Activated naive CD4-positive, alpha-beta T cell treated with anti-CD3 and anti-CD28 coated beads, Interleukin-2, amount 50 U/mL, for 24 hours (primary cell): ENCODE measurements around the gene SLC39A11.

ENCODE experiments used
- H3K27ac Mint-ChIP-seq: one replicate; pipeline ENCODE4 v1.8.0; 2021; ENCODE audit warnings: mild to moderate bottlenecking, mixed read lengths
- H3K27me3 Mint-ChIP-seq: one replicate; pipeline ENCODE4 v1.8.0; 2021; ENCODE audit warnings: mixed read lengths
- H3K36me3 Mint-ChIP-seq: one replicate; pipeline ENCODE4 v1.8.0; 2021; ENCODE audit warnings: mixed read lengths
- H3K4me1 Mint-ChIP-seq: one replicate; pipeline ENCODE4 v1.8.0; 2021; ENCODE audit warnings: mixed read lengths
- H3K4me3 Mint-ChIP-seq: one replicate; pipeline ENCODE4 v1.8.0; 2021; ENCODE audit warnings: mild to moderate bottlenecking, mixed read lengths
- H3K9me3 Mint-ChIP-seq: one replicate; pipeline ENCODE4 v1.8.0; 2021; ENCODE audit warnings: mixed read lengths

Gene SLC39A11

GRCh38 chr17:72812823-72813222 is 279.7 kb downstream of the SLC39A11 start:
- no peaks in the 10 kb centered on the region for H3K27me3 Mint-ChIP-seq
- H3K9me3 Mint-ChIP-seq: peaks cover 14% of the 10 kb centered on the region
- H3K4me1 Mint-ChIP-seq: no peaks in the 10 kb centered on the region
- no peak overlapping the region for H3K27ac Mint-ChIP-seq
- H3K36me3 Mint-ChIP-seq: peaks cover 49% of the 10 kb centered on the region
- no peak overlapping the region for H3K4me3 Mint-ChIP-seq

DNA sequence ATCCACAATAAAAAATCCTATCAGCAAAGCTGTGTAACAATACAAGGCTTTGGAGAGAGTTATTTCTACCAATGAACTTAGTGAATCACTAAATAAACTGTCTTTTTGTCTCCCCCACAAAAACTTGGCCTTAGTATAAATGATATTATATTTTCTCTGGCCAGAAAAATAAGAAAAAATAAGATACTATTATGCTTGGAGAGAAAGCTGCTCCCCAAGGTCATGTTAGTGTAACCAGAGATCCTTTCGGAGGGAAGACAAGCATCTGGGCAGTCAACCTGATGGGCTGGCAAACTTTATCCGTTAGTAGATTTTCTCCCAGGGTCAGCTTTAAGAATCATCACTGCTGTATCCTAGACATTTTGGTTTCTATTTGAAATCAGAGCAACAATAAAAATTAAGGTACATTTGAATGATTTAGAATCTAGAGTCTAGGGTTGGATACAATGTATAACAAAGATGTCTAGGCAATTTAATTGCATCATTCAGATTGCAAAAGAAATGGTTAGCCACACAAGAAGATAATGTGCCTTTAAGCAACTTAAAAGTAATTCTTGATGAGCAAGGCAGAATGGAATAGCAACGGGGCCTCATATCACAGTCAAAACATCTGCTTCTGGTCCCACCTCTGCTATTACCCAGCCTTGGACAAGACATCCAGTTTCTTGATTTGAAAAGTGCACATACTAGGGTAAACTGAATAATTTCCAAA is 280.4 kb downstream of the SLC39A11 start:
- no peaks in the 10 kb centered on the region for H3K4me1 Mint-ChIP-seq
- H3K27ac Mint-ChIP-seq: no peak overlapping the region
- peaks cover 14% of the 10 kb centered on the region for H3K9me3 Mint-ChIP-seq
- no peaks in the 10 kb centered on the region for H3K27me3 Mint-ChIP-seq
- peaks cover 46% of the 10 kb centered on the region for H3K36me3 Mint-ChIP-seq
- H3K4me3 Mint-ChIP-seq: no peak overlapping the region

DNA sequence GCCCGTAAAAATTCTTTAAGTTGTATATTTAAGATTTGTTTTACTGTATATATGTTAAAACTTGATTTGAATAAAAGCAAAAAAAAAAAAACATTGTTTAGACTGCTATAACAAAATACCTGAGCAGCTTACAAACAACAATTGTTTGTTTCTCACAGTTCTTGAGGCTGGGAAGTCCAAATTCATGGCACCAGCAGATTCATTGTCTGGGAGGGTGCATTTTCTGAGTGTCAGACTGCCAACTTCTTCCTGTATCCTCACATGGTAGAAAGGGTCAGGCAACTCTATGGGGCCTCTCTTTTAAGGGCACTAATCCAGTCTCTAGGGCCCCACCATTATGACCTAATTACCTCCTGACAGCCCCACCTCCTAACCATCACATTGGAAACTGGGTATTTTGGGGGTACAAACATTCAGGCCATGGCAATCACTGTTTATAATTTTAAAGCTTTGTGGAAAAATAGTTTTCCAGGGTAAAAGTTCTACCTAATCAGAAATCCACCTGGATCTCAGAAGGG is 281.4 kb downstream of the SLC39A11 start:
- H3K9me3 Mint-ChIP-seq: peaks cover 14% of the 10 kb centered on the region
- H3K36me3 Mint-ChIP-seq: peaks cover 45% of the 10 kb centered on the region
- H3K27ac Mint-ChIP-seq: no peak overlapping the region
- H3K4me3 Mint-ChIP-seq: no peak overlapping the region
- no peaks in the 10 kb centered on the region for H3K4me1 Mint-ChIP-seq
- no peaks in the 10 kb centered on the region for H3K27me3 Mint-ChIP-seq

- Mint-ChIP-seq H3K9me3 (peaks cover 8% of the 10 kb centered on the region), H3K27me3 (no peaks in the 10 kb centered on the region), H3K4me3 (no peak overlapping the region), H3K36me3 (peaks cover 39% of the 10 kb centered on the region), H3K27ac (no peak overlapping the region), H3K4me1 (no peaks in the 10 kb centered on the region)
These were observed 286.5 kb downstream of the SLC39A11 start for GRCh38 chr17:72806011-72806410.

- H3K9me3 Mint-ChIP-seq: peaks cover 8% of the 10 kb centered on the region
- no peak overlapping the region for H3K27ac Mint-ChIP-seq
- H3K27me3 Mint-ChIP-seq: no peaks in the 10 kb centered on the region
- peaks cover 40% of the 10 kb centered on the region for H3K36me3 Mint-ChIP-seq
- no peaks in the 10 kb centered on the region for H3K4me1 Mint-ChIP-seq
- no peak overlapping the region for H3K4me3 Mint-ChIP-seq
These were observed 287.4 kb downstream of the SLC39A11 start for GRCh38 chr17:72804949-72805707.

- no peak overlapping the region for H3K27ac Mint-ChIP-seq
- peaks cover 41% of the 10 kb centered on the region for H3K36me3 Mint-ChIP-seq
- peaks cover 5% of the 10 kb centered on the region for H3K9me3 Mint-ChIP-seq
- no peak overlapping the region for H3K4me3 Mint-ChIP-seq
- H3K27me3 Mint-ChIP-seq: no peaks in the 10 kb centered on the region
- no peaks in the 10 kb centered on the region for H3K4me1 Mint-ChIP-seq
These were observed 289.8 kb downstream of the SLC39A11 start for GRCh38 chr17:72802726-72803125.

GRCh38 chr17:72797142-72797541 is 295.3 kb downstream of the SLC39A11 start:
- Mint-ChIP-seq H3K36me3 (peaks cover 52% of the 10 kb centered on the region), H3K27me3 (no peaks in the 10 kb centered on the region), H3K27ac (no peak overlapping the region), H3K4me1 (no peaks in the 10 kb centered on the region), H3K4me3 (no peak overlapping the region), H3K9me3 (peaks cover 25% of the 10 kb centered on the region)

DNA sequence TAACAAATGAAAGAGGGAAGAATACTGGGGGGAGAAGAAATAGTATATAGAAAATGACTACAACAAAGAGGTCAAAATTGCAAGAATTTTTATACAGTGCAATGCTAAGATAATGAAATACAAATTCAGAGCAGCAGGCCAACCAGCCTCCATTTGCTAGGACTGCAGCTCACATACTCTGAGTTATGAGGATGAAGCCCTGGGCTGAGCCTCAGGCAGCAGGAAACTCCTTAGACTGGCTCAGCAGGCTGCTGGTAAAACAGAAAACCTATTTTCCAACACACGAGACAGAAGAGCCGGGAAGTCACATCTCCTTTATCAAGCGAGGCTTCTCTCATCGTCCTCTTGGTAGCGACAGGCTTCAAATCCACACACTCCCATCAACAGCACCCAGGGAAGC is 296.5 kb downstream of the SLC39A11 start:
- Mint-ChIP-seq H3K36me3 (peaks cover 58% of the 10 kb centered on the region), H3K27me3 (no peaks in the 10 kb centered on the region), H3K4me3 (no peak overlapping the region), H3K4me1 (no peaks in the 10 kb centered on the region), H3K27ac (no peak overlapping the region), H3K9me3 (peaks cover 25% of the 10 kb centered on the region)

DNA sequence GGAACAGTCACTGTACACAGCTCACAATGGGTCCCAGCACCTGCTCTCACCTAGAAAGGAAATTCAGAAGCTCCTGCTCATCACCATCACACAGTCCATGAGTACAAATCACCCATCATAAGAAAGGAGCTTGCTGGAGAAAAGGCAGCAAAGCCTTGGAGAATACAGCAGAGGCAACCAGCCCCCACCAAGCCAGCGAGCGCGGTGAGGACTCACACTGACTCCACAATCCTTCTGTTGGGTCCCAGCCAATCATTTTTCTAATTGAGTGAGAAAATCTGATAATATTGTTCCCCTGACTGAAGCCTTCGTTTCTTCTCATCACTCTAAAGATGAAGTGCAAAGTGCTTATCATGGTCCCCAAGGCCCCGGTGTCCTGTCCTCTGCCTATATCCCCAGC is 298.3 kb downstream of the SLC39A11 start:
- no peaks in the 10 kb centered on the region for H3K27me3 Mint-ChIP-seq
- H3K36me3 Mint-ChIP-seq: peaks cover 53% of the 10 kb centered on the region
- H3K4me1 Mint-ChIP-seq: no peaks in the 10 kb centered on the region
- no peak overlapping the region for H3K27ac Mint-ChIP-seq
- peaks cover 20% of the 10 kb centered on the region for H3K9me3 Mint-ChIP-seq
- H3K4me3 Mint-ChIP-seq: no peak overlapping the region

- H3K4me1 Mint-ChIP-seq: no peaks in the 10 kb centered on the region
- H3K36me3 Mint-ChIP-seq: peaks cover 48% of the 10 kb centered on the region
- no peaks in the 10 kb centered on the region for H3K27me3 Mint-ChIP-seq
- H3K27ac Mint-ChIP-seq: no peak overlapping the region
- H3K9me3 Mint-ChIP-seq: peaks cover 20% of the 10 kb centered on the region
- no peak overlapping the region for H3K4me3 Mint-ChIP-seq
These were observed 299.7 kb downstream of the SLC39A11 start for GRCh38 chr17:72792771-72793170.

GRCh38 chr17:72790190-72790589 is 302.3 kb downstream of the SLC39A11 start:
- Mint-ChIP-seq H3K4me3 (no peak overlapping the region), H3K27me3 (no peaks in the 10 kb centered on the region), H3K36me3 (peaks cover 37% of the 10 kb centered on the region), H3K9me3 (peaks cover 14% of the 10 kb centered on the region), H3K27ac (no peak overlapping the region), H3K4me1 (no peaks in the 10 kb centered on the region)

DNA sequence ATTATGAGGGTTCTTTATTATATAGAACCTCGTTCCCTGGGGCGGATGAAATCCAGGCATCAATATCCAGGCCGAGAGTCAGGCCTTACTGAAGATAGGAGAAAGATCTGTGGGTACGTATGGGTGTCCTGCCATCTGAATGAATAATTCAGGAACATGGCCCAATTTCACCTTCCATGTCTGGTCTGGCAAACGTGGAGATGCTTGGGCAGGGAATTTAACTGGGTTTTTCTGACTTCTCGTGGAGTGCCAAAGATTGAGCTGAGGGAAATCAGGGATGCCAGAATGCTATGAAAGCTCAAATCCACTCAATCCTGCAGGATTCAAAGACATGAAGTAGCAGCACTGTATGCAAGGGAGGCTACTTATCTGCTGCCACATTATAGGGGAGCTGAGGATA is 302.8 kb downstream of the SLC39A11 start:
- Mint-ChIP-seq H3K27me3 (no peaks in the 10 kb centered on the region), H3K4me1 (no peaks in the 10 kb centered on the region), H3K4me3 (no peak overlapping the region), H3K27ac (no peak overlapping the region), H3K36me3 (peaks cover 35% of the 10 kb centered on the region), H3K9me3 (peaks cover 13% of the 10 kb centered on the region)

- H3K4me3 Mint-ChIP-seq: no peak overlapping the region
- peaks cover 31% of the 10 kb centered on the region for H3K36me3 Mint-ChIP-seq
- peaks cover 8% of the 10 kb centered on the region for H3K9me3 Mint-ChIP-seq
- no peaks in the 10 kb centered on the region for H3K27me3 Mint-ChIP-seq
- no peaks in the 10 kb centered on the region for H3K4me1 Mint-ChIP-seq
- H3K27ac Mint-ChIP-seq: no peak overlapping the region
These were observed 303.4 kb downstream of the SLC39A11 start for GRCh38 chr17:72788950-72789585.

DNA sequence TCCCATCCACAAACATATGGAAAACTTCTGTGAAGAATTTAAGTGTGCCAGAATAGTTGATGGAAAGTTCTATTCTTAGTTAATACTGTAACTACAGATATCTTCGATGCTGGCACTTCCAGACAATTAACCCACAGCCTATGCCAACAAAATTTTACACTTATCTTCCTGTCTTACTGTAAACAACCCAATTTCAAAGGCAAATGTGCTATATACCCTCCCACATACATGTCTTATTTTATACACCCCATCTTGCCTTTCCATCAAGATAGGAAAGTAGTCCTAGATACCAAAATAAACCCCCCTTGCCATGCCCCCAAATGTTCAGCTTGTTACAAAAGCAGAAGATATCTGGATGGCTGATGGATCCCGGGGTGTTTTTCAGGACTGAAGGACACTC is 306.3 kb downstream of the SLC39A11 start:
- H3K4me1 Mint-ChIP-seq: no peaks in the 10 kb centered on the region
- H3K36me3 Mint-ChIP-seq: peaks cover 13% of the 10 kb centered on the region
- H3K27me3 Mint-ChIP-seq: no peaks in the 10 kb centered on the region
- no peak overlapping the region for H3K4me3 Mint-ChIP-seq
- H3K9me3 Mint-ChIP-seq: no peaks in the 10 kb centered on the region
- no peak overlapping the region for H3K27ac Mint-ChIP-seq

- H3K27me3 Mint-ChIP-seq: no peaks in the 10 kb centered on the region
- H3K9me3 Mint-ChIP-seq: no peaks in the 10 kb centered on the region
- H3K4me1 Mint-ChIP-seq: no peaks in the 10 kb centered on the region
- H3K36me3 Mint-ChIP-seq: peaks cover 7% of the 10 kb centered on the region
- H3K27ac Mint-ChIP-seq: no peak overlapping the region
- H3K4me3 Mint-ChIP-seq: no peak overlapping the region
These were observed 309.3 kb downstream of the SLC39A11 start for GRCh38 chr17:72782985-72783701.
